HCT116 (cell line): ENCODE data around the gene MBTPS1. TPM values are rescaled to one million over a fixed set of nuclear protein-coding genes. Genes with fewer than 3 reads are reported as not detected.

Experiments
- ATAC-seq: fragments of 200-7000 bp; cut with Tn5 transposase; 2 replicates; pipeline ENCODE4 v1.9.1; 2020; ENCODE audit warnings: mild to moderate bottlenecking, moderate library complexity
- BruUV-seq: library from RNA; stranded (reverse); fragments of 400-500 nt; replicated peaks from 2 replicates; lab custom pipeline; 2021; lab: Mats Ljungman, UMichigan
- CTCF ChIA-PET: fragments of 300-600 bp; sonication (Branson Sonifier 250); formaldehyde crosslinking; loops from one replicate; lab custom pipeline; 2021; ENCODE audit warnings: antibody characterized with exemption; lab: Charles Lee
- POLR2A ChIA-PET: fragments of 300-600, 350-600 bp; sonication (Branson Sonifier 250); formaldehyde crosslinking; loops from one replicate; lab custom pipeline; 2021; ENCODE audit warnings: antibody characterized with exemption; lab: Charles Lee
- RAD21 ChIA-PET, 2 experiments: fragments of 300-600 bp; sonication (Branson Sonifier 250); formaldehyde crosslinking; loops; one replicate each; lab custom pipeline; 2023; ENCODE audit warnings: low total read pairs in 2 of 2; ENCODE audit not compliant: uncharacterized antibody in 2 of 2, unreplicated experiment in 2 of 2, low non-redundant PET in 1 of 2; lab: Charles Lee
- DNase-seq: peaks from one replicate; pipeline ENCODE4 v3.0.0-alpha.2; 2010; ENCODE audit warnings: low read depth, low spot score
- H2AFZ ChIP-seq: fragments of 200-600 bp; shearing (Covaris generic), sonication (generic); 2 replicates; pipeline ENCODE4 v1.6.1; 2017; ENCODE audit warnings: low read depth, mixed run types, mixed read lengths, antibody characterized with exemption, low read length; ENCODE audit not compliant: poor library complexity, severe bottlenecking
- H3K27ac ChIP-seq: 2 replicates; pipeline ENCODE4 v1.5.1; 2012; ENCODE audit warnings: low read depth, low read length
- H3K27me3 ChIP-seq: fragments of 200-600 bp; sonication (generic); 2 replicates; pipeline ENCODE4 v1.6.1; 2016; ENCODE audit warnings: mixed run types, low read length, mixed read lengths; ENCODE audit not compliant: insufficient read depth
- H3K36me3 ChIP-seq, 2 experiments: fragments of 200-500 bp in 1 of 2; fragments of 200-600 bp in 1 of 2; sonication (Bioruptor generic) in 1 of 2; sonication (generic) in 1 of 2; 2 replicates each; pipeline versions ENCODE4 v1.5.1 to v1.6.1; 2014 to 2016; ENCODE audit warnings: low read length in 2 of 2, inconsistent platforms in 1 of 2, mixed read lengths in 1 of 2, mixed run types in 1 of 2; ENCODE audit not compliant: insufficient read depth in 2 of 2, control insufficient read depth in 1 of 2
- H3K4me1 ChIP-seq, 2 experiments: fragments of 200-600 bp in 1 of 2; sonication (generic) in 1 of 2; 2 replicates each; pipeline versions ENCODE4 v1.5.1 to v1.6.1; 2012 to 2017; ENCODE audit warnings: low read length in 2 of 2, inconsistent platforms in 1 of 2, mild to moderate bottlenecking in 1 of 2, mixed read lengths in 1 of 2, mixed run types in 1 of 2, moderate library complexity in 1 of 2; ENCODE audit not compliant: insufficient read depth in 2 of 2, control insufficient read depth in 1 of 2
- H3K4me2 ChIP-seq: fragments of 200-600 bp; sonication (generic); 2 replicates; pipeline ENCODE4 v1.6.1; 2017; ENCODE audit warnings: mixed run types, low read length, mixed read lengths
- H3K4me3 ChIP-seq, 2 experiments: fragments of 200-600 bp in 1 of 2; sonication (generic) in 1 of 2; replicated peaks in 1 of 2; 2 replicates each; pipeline ENCODE4 v1.5.1; 2011 to 2016; ENCODE audit warnings: low read length in 2 of 2, control low read depth in 1 of 2, low read depth in 1 of 2, mild to moderate bottlenecking in 1 of 2, mixed read lengths in 1 of 2, mixed run types in 1 of 2
- H3K79me2 ChIP-seq: fragments of 200-600 bp; sonication (generic); 2 replicates; pipeline ENCODE4 v1.6.1; 2017; ENCODE audit warnings: mild to moderate bottlenecking, mixed run types, low read length, moderate library complexity, mixed read lengths; ENCODE audit not compliant: insufficient read depth
- H3K9ac ChIP-seq: fragments of 200-600 bp; sonication (generic); 2 replicates; pipeline ENCODE4 v1.6.1; 2016; ENCODE audit warnings: low read length, mixed read lengths
- H3K9me2 ChIP-seq: fragments of 200-600 bp; sonication (generic), shearing (Covaris generic); 2 replicates; pipeline ENCODE4 v1.6.1; 2017; ENCODE audit warnings: mixed run types, mild to moderate bottlenecking, moderate library complexity; ENCODE audit not compliant: insufficient read depth
- H3K9me3 ChIP-seq, 2 experiments: fragments of 200-500 bp in 1 of 2; fragments of 200-600 bp in 1 of 2; sonication (Bioruptor generic) in 1 of 2; sonication (generic) in 1 of 2; 2 replicates each; pipeline ENCODE4 v1.6.1; 2014 to 2017; ENCODE audit warnings: low read length in 2 of 2, mixed read lengths in 2 of 2, inconsistent platforms in 1 of 2, low read depth in 1 of 2, mild to moderate bottlenecking in 1 of 2, mixed run types in 1 of 2, moderate library complexity in 1 of 2; ENCODE audit not compliant: control insufficient read depth in 1 of 2, insufficient read depth in 1 of 2
- H4K20me1 ChIP-seq: fragments of 200-600 bp; sonication (generic), shearing (Covaris generic); 2 replicates; pipeline ENCODE4 v1.6.1; 2017; ENCODE audit warnings: mixed run types, mild to moderate bottlenecking, moderate library complexity; ENCODE audit not compliant: insufficient read depth
- ATF3 ChIP-seq: IDR thresholded peaks from 2 replicates; pipeline ENCODE4 v1.6.1; 2012
- CTCF ChIP-seq, 3 experiments: fragments of 200-600 bp in 1 of 3; sonication (generic) in 1 of 3; IDR thresholded peaks in 2 of 3; conservative IDR thresholded peaks in 1 of 3; 2 replicates each; pipeline ENCODE4 v1.5.1; 2012 to 2017; ENCODE audit warnings: low read depth in 2 of 3, low read length in 2 of 3, antibody characterized with exemption in 1 of 3, borderline replicate concordance in 1 of 3, control low read depth in 1 of 3, mild to moderate bottlenecking in 1 of 3, mixed read lengths in 1 of 3, mixed run types in 1 of 3, moderate library complexity in 1 of 3; ENCODE audit not compliant: insufficient read depth in 1 of 3
- EZH2phosphoT487 ChIP-seq: fragments of 200-600 bp; IDR thresholded peaks from 2 replicates; pipeline ENCODE4 v1.6.1; 2018; ENCODE audit warnings: antibody characterized with exemption, borderline replicate concordance
- FOSL1 ChIP-seq: IDR thresholded peaks from 2 replicates; pipeline ENCODE4 v1.6.1; 2012; ENCODE audit warnings: low read depth
- JUND ChIP-seq: IDR thresholded peaks from 2 replicates; pipeline ENCODE4 v1.6.1; 2012
- MAX ChIP-seq: IDR thresholded peaks from 2 replicates; pipeline ENCODE4 v1.6.1; 2012
- POLR2A ChIP-seq: IDR thresholded peaks from 2 replicates; pipeline ENCODE4 v1.7.0; 2011; ENCODE audit warnings: borderline replicate concordance; ENCODE audit not compliant: insufficient read depth, insufficient read length; ENCODE audit errors: extremely low read depth
- POLR2AphosphoS5 ChIP-seq: IDR thresholded peaks from 2 replicates; pipeline ENCODE4 v1.6.1; 2011; ENCODE audit warnings: mild to moderate bottlenecking, low read depth, low read length, moderate library complexity
- REST ChIP-seq: IDR thresholded peaks from 2 replicates; pipeline ENCODE4 v1.6.1; 2012; ENCODE audit warnings: low read depth
- SIN3A ChIP-seq: IDR thresholded peaks from 2 replicates; pipeline ENCODE4 v1.6.1; 2012; ENCODE audit warnings: low read depth
- TCF7L2 ChIP-seq: IDR thresholded peaks from 2 replicates; pipeline ENCODE4 v1.7.0; 2011; ENCODE audit warnings: borderline replicate concordance, inconsistent platforms; ENCODE audit not compliant: insufficient read depth, insufficient read length; ENCODE audit errors: extremely low read depth
- YY1 ChIP-seq: IDR thresholded peaks from 2 replicates; pipeline ENCODE4 v1.6.1; 2011; ENCODE audit warnings: low read length, low read depth, moderate library complexity, mild to moderate bottlenecking; ENCODE audit not compliant: insufficient replicate concordance; ENCODE audit errors: extremely low read depth
- ZFX ChIP-seq: fragments of 450-650 bp; IDR thresholded peaks from 2 replicates; pipeline ENCODE4 v1.6.1; 2017
- intact Hi-C: fragments of 100-400 bp; cut with micrococcal nuclease; formaldehyde crosslinking; loops from 2 replicates; pipeline ENCODE4 v1.10.0; 2022
- total RNA-seq: library from RNA; stranded (reverse); gene quantifications from one replicate; pipeline ENCODE4 v1.2.1, GENCODE V29; 2021; ENCODE audit not compliant: unreplicated experiment

The MBTPS1 gene
- total RNA-seq, 1 experiment from 2014 or later, result 111 TPM

GRCh38 chr16:84043486-84044117 lies 73.1 kb downstream of the MBTPS1 start:
- Histone ChIP-seq H3K9me2 (no peaks in the 10 kb centered on the region), H3K27ac (no peak overlapping the region), H3K27me3 (no peaks in the 10 kb centered on the region; the same call in 1 of the 2 replicates), H3K79me2 (no peaks in the 10 kb centered on the region), H3K4me3 (no peak overlapping the region), H3K36me3 (no peaks in the 10 kb centered on the region), H4K20me1 (no peaks in the 10 kb centered on the region), H3K9me3 (no peaks in the 10 kb centered on the region), H3K9ac (no peak overlapping the region), H2AFZ (no peak overlapping the region), H3K4me2 (no peak overlapping the region), H3K4me1 (peaks cover 2 to 5% of the 10 kb centered on the region in 2 experiments; a peak in 1 of 4 replicates)
- CTCF ChIA-PET, result interaction anchor here (0.9 to 1.6 kb wide), 8 partner anchors 22 to 116 kb away, joined by 3 to 10 read pairs (median 3); no protein-coding TSS in a partner anchor
- intact Hi-C loops, result loop anchor here (2.0 kb wide), 1 partner anchor 87 kb away; no protein-coding TSS in a partner anchor
- RAD21 ChIA-PET, result interaction anchor here in 1 of 2 experiments (2.1 kb wide), 1 partner anchor 87 kb away, joined by 7 read pairs; no protein-coding TSS in a partner anchor
- DNase-seq (no peak), ATAC-seq (peak; percentile 24)
- TF ChIP-seq FOSL1 (no peak), CTCF (IDR thresholded peaks at IDR 0.05 in 2 of 3, conservative IDR thresholded peaks at IDR 0.05 in 1 of 3; ENCODE audit: borderline replicate concordance in 1 of 3, insufficient read depth in 1 of 3, low read depth in 2 of 3, low read length in 2 of 3) (no peak), REST (no peak), MAX (no peak), SIN3A (no peak), POLR2AphosphoS5 (no peak), POLR2A (no peak), ATF3 (no peak), YY1 (no peak), ZFX (no peak), EZH2phosphoT487 (no peak), JUND (no peak), TCF7L2 (no peak)
- POLR2A ChIA-PET, result no interaction called here
- BruUV-seq, result no TSS peak
